HG03342 (cell line): ENCODE measurements around the gene GPS1.

Source experiments
- ATAC-seq: cut with Tn5 transposase; IDR thresholded peaks from one replicate; pipeline ENCODE4 v1.9.1; 2021; ENCODE audit warnings: mild to moderate bottlenecking, moderate library complexity; ENCODE audit not compliant: unreplicated experiment

The GPS1 gene

DNA sequence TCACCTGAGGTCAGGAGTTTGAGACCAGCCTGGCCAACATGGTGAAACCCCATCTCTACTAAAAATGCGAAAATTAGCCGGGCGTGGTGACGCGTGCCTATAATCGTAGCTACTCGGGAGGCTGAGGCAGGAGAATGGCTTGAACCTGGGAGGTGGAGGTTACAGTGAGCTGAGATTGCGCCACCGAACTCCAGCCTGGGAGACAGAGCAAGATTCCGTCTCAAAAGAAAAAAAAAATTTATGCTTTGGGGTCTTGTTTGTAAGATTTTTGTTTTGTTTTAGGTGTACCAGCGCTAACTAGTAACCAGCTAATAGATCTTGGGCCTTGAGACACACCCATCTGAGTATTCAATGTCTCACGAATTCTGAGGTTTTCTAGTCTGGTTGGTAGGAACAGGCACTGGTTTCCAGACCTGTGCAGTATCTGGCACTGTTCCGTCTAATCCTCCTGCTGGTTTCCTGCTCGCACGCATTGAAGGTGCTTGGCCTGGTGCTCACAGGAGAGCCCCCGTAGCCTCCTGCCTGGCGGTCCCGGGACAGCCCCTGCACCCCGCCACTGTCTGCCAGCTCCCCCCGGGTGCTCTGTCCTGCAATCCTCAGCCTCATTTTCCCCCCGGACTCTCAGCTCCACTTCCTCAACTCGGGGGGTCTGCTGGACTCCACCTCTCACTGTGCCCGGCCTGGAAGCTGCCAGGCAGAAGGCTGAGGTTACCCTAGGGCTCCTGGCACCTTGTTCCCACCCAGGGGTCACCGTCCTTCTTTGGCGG, 24.5 kb downstream of the GPS1 start:
- no peak for ATAC-seq

DNA sequence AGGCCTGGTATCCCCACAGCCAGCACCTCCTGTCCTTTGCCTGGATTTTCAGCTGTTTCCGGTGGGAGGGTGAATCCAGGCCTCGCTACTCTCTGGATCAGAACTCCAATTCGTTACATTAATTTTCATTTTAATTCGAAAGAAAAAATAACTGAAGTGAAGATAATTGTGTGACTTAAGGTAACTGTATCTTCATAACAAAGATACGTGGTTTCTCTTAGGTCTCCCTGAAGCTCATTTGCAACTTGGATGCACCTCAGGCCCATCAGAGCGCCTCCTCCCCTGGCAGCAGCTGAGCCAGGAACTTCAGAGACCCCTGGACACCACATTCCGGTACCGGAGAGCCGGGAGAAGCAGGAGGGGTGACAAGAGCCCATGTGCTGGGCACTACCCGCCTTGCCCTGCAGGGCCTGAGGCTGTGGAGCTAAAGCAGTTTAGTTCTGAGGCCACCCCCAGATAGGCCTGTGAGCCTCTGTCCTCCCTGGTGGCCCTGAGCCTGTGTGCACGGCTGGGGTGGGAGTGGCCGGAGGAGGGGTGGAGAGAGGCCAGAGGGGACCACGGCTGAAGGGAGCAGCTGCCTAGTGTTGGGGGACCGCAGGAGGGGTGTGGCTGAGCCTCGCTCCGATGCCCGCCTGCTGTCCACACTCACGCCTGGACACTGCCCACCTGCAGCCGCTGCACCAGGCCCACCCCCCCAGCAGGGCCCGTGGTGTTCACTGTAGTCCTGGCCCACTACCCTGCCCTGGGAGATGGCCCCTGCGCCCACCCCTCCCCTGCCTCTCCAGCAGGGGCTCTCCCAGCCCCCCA, 25.3 kb downstream of the GPS1 start:
- no peak for ATAC-seq

DNA sequence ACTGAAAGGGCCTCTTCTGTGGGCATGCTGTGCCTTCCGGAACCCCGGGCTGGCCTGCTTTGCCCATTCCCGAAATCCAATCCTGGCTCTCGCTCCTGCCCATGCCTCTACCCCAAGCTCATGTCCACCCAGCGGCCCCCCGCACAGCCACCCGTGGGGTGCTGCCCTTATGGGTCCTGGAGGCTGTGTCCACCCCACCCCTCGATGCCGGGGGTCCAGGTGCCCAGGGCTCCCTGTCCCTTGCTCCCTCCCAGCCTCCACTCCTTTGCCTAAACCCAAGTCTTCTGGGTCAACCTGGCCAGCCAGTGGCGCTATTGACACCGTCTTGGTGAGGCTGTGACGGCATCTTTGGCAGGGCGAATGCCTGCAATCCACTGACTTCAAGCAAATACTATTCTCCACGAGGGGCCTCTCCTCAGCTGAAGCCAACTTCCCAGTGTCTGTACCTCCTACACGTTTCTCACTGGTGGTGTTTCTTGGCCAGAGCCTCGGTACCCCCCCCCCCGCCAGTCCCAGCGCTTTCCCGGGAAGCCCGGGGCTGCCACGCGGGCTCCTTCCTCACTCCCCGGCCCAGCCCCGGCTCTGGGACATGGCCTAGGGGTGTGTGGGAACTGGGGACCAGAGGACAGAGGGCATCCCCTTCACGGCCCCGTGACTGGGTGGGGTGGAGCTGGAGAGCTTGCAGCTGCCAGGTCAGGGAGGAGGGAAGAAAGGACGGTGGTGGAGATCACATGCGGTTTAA, 26.1 kb downstream of the GPS1 start:
- ATAC-seq, result no peak

DNA sequence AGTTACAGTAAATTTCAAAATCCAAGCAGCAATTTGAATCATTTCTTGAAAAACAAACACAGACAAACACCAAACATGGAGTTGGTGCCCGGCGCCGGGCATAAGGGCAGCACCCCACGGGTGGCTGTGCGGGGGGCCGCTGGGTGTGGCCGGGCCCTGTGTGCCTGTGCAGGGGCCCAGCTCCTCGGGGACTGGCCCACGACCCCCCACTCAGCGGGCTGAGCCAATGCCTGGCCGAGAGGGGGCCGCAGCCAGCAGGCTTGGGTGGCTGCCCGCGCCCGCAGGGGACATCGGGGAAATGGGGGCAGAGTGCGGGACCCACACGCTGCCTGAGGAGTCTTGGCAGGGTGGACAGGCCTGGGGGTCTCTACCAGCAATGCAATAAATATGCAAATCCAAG, 26.7 kb downstream of the GPS1 start:
- ATAC-seq, result no peak

DNA sequence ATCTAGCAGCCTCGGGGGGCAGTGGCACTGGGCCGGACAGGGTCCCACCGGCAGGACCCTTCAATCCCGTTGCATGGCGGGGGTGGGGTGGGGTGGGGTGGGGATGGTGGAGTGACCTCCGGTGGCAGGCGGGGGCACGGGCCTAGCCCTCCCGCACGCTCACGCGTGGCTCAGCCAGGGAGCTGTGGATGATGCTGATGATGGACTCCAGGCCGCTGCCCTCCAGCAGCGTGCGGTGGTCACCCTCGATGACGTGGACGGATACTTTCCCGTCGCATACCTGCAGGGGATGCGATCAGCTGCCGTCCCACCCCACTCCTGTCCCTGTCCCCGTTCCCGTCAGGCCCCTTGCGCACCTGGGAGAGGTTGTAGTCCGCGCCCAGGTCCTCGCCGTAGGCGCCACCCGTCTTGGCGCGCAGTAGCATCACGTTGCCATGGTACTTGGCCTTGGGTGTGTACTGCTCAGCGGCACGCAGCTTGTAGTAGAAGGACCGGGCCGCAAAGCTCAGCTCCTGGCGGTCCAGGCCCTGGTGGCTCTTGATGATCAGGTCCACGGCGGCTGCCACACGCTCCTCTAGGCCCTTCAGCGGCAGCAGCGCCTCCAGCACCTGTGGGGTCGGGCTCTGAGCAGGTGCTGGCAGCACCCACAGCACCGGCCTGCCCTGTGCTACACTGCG, 27.4 kb downstream of the GPS1 start:
- no peak for ATAC-seq

DNA sequence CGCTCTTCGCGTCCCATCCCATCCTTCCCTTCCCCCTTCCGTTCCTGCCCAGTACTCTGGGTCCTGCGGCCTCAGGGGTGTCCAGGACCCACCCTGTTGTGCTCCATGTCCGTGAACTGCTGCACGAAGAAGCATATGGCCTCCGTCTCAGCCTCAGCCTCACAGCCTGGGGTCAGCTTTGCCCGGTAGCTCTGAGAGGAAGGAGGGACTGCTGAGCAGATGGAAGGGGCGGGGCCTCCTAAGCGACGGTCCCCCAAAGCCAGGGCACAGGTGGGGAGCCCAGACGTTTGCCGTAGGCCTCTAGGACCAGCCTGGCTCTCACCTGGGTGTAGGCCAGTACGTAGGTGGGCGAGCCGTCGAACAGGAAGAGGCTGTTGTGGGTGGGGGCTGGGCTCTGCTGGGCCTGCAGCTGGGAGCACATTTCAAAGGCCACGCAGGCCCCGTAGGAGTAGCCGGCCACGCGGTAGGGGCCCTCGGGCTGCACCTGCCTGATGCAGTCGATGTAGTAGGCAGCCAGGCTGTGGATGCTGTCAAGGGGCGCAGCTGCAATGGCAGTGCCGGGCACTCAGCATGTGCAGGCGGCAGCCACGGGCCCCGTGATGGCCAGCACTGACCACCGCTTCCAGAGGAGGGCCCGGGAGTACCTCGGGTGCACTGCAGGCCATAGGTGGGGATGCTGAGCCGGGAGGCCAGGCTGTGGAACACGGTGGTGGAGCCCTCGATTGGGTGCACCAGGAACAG, 28.5 kb downstream of the GPS1 start:
- ATAC-seq, result no peak

DNA sequence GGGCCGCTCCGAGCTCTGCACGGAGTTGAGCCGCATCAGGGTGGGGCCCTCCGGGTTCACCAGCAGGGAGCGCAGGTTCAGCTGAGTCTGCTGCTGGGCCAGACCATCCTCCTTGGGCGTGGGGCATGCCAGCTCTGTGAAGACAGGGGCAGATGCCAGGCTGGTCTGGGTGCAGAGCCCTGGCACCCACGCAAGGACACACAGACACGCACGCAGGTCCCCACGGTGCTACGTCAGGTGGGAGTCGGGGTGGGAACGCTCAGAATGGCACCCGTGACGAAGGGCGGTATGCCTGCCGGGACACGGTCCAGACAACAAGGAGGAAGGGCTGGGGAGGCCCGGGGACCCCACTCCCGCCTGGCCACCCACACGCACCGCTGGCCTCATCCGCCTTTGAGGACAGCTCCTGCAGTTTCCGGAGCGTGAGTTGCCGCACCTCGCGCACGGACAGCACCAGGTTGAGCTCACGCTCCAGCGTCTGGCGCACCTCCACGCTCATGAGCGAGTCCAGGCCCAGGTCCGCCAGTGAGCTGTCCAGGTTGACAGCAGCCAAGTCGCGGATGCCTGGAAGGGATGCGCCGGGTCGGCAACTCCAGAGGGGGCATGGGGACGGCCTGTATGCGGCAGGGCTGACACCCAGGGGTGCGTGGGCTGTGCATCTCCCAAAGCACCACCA, 29.2 kb downstream of the GPS1 start:
- no peak for ATAC-seq

DNA sequence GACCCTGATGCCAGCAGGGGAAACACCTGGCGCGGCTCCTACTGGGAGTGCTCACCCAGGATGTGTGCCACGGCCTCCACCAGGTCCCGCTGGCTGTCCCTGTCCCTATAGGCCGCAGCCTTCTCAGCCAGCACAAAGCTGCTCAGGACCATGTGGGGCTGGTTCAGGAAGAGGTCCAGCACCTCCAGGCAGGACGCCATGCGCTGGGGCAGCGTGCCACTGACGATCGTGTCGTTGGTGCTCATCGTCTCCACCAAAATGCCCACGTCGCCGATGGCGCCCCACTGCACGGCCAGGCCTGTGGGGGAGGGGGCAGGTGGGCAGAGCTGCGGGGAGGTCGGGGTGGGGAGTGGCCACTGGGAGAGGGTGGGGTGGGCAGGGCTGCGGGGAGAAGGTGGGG, 29.8 kb downstream of the GPS1 start:
- ATAC-seq, result no peak

DNA sequence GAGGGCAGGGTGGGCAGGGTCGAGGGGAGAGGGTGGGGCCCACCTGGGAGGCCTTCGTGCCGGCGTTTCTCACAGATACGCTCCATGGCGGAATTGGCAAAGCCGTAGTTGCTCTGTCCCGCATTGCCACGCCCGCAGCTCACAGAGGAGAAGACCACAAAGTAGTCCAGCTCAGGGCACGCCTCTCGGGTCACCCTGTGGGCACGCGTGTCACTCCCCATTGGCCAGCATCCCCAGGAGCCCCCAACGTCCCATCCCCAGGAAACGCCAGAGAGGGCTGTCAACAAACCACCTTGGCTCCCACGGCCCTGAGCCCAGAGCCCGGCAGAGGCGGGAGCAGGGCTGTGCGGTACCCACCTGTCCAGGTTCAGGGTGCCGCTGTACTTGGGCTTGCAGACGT, 30.3 kb downstream of the GPS1 start:
- ATAC-seq, result no peak

DNA sequence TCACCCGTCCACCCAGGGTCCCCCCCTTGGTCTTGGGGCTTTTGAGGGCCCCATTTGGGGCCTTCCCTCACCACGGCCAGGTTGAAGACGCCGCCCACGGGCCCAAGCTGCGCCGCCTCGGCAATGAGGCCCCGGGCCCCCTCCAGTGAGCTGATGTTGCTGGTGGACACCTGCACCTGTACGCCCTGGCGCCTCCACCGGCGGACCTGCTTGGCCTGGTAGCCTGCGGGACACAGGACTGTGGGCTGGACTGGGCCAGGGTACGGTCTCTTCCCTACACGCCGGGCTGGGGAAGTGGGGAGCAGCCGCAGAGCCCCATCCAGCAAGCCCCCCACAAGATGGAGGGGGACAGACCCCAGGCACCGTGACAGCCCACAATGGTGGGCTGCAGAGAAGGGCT, 30.8 kb downstream of the GPS1 start:
- ATAC-seq, result no peak

DNA sequence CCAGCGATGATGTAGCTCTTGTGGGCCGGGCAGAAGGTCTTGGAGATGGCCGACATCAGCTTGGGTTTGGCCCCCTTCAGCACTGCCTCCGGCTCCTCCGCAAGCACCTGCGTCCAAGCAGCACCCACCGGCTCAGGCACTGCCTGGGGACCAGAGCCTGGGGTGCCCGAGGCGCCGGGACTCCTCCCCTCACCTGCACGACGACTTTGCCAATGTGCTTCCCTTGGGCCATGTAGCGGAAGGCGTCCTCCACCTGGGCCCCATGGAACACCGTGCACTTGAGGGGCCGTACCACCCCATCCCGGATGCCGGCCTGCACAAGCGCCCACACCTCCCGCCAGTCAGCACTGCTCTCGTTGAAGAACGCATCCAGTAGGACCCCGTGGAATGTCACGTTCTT, 31.3 kb downstream of the GPS1 start:
- ATAC-seq, result no peak

DNA sequence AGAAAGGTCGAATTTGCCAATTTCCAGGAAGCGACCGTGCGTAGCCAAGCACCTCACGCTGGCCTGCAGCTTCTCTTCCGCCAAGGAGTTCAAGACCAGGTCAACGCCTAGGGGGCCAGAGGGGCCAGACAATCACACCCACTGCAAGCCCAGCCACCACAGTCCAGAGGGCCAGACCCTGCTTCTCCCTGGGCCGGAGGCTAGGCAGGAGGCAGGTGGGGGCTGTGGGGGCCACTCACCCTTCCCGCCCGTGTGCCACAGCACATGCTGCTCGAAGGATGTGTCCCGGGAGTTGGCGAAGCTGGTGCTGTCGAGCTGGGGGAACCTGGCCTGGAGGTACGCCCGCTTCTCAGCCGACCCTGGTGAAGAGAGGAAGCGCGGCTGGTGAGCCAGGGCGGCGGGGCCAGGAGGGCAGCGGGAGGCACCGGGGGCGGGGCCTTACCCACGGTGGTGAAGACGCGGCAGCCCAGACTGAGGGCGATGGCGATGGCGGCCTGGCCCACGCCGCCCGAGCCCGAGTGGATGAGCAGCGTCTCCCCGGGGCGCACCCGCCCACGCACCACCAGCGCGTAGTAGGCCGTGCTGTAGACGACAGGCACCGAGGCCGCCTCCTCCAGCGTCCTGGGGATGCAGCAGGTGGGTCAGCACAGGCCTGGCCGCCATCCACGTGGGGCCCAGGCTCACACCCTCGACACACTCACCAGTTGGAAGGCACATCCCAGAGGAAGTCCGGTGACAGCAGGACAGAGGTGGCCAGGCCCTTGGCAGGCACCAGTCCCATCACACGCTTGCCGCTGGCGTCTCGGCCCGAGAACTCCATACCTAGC, 32.0 kb downstream of the GPS1 start:
- ATAC-seq, result no peak

DNA sequence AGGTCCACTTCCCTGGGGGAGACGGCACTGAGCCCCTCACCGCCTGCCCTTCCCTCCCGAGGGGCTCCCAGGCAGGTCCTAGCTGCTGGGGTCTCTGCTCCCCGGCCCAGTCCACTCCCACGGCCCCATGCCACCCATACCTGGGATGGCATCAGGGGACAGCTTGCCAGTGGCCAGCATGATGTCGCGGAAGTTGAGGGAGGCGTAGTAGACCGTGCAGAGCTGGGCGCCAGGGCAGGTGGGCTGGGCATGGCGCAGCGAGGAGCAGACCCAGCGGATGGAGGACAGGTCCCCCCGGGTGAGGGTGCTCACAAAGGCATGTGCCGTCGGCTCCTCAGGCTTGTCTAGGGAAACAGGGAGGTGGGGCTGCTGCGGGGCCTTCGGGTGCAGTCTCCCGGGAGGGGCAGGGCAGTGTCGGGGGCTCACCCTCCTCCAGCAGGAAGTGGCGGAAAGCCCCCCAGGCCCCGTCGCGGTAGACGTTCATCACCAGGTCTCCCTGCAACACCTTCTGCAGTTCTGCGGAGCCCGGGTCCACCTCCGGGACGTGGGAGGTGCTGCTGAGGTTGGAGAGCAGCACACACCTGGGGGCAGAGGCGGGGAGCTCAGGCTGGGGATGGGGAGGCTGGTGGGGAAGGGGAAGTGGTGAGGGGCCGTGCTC, 32.8 kb downstream of the GPS1 start:
- no peak for ATAC-seq

DNA sequence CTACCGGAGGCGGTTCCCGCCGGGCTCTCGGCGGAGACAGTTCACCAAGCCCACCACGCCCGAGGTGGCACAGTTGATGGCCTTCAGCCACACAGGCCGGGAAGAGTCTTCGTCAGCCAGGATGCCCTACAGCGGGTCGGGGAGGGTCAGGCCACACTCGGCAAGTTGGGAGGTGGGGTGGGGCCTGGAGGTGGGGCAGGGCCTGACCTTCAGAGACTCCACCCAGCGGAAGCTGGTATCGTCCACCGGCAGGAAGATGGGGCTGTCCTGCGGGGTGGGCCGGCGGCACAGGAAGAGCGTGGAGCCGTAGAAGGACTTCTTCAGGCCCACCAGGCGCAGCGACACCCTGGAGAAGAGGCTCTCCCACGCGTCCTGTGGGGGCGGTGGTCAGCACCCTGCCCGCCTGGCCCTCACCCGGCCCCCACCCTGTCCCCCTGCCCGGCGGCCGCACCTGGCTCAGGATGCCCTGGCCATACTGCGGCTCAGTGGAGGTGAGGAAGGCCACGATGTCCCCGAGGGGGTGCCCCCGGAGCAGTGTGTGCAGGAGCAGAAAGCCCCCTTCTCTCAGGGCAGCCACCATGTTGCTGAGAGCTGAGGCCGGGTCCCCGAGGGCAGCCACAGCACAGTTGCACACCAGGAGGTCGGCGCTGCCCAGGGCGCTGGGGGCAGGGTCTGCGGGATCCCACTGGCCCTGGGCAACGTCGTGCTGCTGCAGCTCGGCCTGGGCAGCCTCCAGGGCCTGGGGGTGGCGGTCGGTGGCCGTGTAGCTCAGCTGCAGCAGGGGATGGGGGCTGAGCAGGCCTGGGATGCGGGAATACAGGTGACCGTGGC, 33.5 kb downstream of the GPS1 start:
- ATAC-seq, result no peak

DNA sequence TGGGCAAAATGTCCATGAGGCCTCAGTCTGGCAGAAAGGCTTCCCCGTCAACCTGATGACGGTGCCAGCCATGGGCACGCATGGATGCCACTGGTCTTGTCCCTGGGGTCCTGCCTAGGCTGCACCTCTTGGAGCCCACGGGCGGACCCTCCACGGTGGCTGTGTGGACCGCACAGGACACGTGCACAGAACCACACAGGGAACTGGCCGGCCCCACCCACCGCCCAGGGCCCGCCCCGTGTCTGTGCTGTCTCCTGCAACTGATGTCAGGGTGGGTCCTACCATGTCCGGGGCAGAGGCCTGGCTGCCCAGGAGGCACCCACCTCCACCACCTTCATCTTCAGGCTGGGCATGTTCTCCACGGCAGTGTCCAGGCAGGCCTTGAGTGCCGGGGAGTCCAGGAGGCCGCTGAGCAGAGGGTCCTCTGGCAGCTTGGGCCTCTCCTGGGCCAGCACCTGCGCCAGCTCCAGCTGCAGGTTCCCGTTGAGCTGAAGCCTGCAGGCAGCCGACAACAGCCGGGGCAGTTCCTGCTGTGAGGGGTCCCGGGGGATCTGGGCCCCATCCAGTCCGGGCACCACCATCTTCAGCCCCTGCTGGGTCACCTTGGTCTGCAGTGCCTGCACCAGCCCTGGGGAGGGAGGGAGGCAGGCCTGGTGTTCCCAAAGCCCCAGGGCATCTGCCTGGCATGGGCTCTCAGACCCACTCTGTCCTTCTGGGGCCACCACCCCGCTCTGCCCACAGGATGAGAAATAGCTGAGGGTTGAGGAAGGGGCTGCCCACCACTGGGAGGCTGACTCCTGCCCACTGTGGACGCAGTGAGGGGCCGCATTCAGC, 34.5 kb downstream of the GPS1 start:
- ATAC-seq, result no peak

DNA sequence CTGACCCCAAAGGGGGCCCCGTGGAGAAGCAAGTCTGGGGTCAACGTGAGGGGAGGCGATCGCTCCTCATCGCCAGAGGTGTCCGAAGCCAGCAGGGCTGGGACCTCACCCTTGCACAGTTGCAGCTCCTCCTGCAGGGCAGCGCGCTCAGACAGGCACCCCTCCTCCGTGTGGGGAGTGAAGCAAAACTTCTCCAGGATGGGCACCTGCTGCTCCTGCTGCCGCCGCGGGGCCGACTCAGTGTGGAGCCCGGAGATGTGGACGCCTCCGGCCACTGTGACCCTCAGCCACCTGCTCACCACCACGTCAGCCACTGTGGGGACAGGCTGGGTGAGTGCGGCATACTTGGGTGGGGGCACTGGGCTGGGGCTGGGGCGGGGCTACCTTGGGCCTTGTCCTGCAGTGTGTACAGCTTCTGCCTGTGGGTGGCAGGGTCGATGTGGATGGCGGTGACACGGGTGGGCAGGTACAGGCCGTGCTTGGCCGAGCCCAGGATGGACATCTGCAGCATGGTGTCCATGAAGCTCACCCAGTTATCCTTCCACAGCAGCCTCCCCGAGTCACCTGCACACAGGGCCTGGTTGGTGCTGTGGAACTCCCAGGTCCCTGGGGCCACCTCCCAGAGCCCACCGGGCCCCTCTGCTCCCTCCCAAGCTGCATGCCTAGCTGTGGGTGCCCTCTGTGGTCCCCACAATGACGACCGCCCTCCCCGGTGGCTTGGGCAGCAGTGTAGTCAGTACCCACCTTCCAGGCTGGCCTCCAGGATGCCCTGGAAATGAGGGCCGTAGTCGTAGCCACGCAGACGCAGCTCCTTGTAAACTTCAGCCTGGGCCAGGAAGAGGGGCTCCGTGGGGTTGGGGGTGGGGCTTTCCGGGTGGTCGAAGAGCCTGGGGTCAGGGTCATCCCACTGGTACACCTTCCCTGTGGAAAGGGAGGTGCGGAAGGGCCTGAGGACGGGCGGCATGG, 35.5 kb downstream of the GPS1 start:
- no peak for ATAC-seq
